NCI-H82 (cell line): ENCODE measurements around the gene OR5A1.

ENCODE experiments used
- DNase-seq: peaks from one replicate; lab custom pipeline; 2025; lab: John Stamatoyannopoulos, UW

OR5A1 gene

GRCh38 chr11:59479906-59480305, 43.6 kb downstream of the OR5A1 start:
- DNase-seq = no peak

GRCh38 chr11:59480359-59480758, 44.1 kb downstream of the OR5A1 start:
- DNase-seq = no peak
